ENCODE data around the gene MYL1.

The MYL1 gene

GRCh38 chr2:210315015-210315788, at the start of gene MYL1:
MYL1 (minus strand) TSS chr2:210315174; CDS start chr2:210315042, 132 bp downstream.
- DNase-seq: no peak

GRCh38 chr2:210363876-210364275, 48.9 kb upstream of the MYL1 start:
- no peak for DNase-seq

GRCh38 chr2:210363261-210363660, 48.3 kb upstream of the MYL1 start:
- no peak for DNase-seq

GRCh38 chr2:210360412-210360811, 45.4 kb upstream of the MYL1 start:
- DNase-seq: no peak

- no peak for DNase-seq
Observed at GRCh38 chr2:210356944-210357343, 42.0 kb upstream of the MYL1 start.

GRCh38 chr2:210337159-210337558, 22.2 kb upstream of the MYL1 start:
- DNase-seq: no peak

- no peak for DNase-seq
Observed at GRCh38 chr2:210324906-210325305, 9.9 kb upstream of the MYL1 start.

GRCh38 chr2:210324458-210324857, 9.5 kb upstream of the MYL1 start:
- peak; percentile 49 for DNase-seq

GRCh38 chr2:210323003-210323402, 8.0 kb upstream of the MYL1 start:
- no peak for DNase-seq

GRCh38 chr2:210318891-210319290, 3.9 kb upstream of the MYL1 start:
- DNase-seq: no peak

GRCh38 chr2:210318486-210318885, 3.5 kb upstream of the MYL1 start:
- DNase-seq: no peak

- no peak for DNase-seq
Observed at GRCh38 chr2:210310550-210310949, 4.4 kb downstream of the MYL1 start.

GRCh38 chr2:210309548-210310233, 5.3 kb downstream of the MYL1 start:
- no peak for DNase-seq

- peak; percentile 39 for DNase-seq
Observed at GRCh38 chr2:210303498-210303897, 11.5 kb downstream of the MYL1 start.

- DNase-seq: no peak
Observed at GRCh38 chr2:210302326-210302725, 12.6 kb downstream of the MYL1 start.

- no peak for DNase-seq
Observed at GRCh38 chr2:210299866-210300373, 15.1 kb downstream of the MYL1 start.

- DNase-seq: no peak
Observed at GRCh38 chr2:210288408-210288807, 26.6 kb downstream of the MYL1 start.

GRCh38 chr2:210287301-210287700, 27.7 kb downstream of the MYL1 start:
- DNase-seq: no peak

- DNase-seq: no peak
Observed at GRCh38 chr2:210286123-210286680, 28.8 kb downstream of the MYL1 start.

- no peak for DNase-seq
Observed at GRCh38 chr2:210277133-210277532, 37.8 kb downstream of the MYL1 start.

GRCh38 chr2:210271300-210271699, 43.7 kb downstream of the MYL1 start:
- no peak for DNase-seq

GRCh38 chr2:210269148-210269547, 45.8 kb downstream of the MYL1 start:
- DNase-seq: no peak

- DNase-seq: no peak
Observed at GRCh38 chr2:210268281-210268680, 46.7 kb downstream of the MYL1 start.

GRCh38 chr2:210267698-210268097, 47.3 kb downstream of the MYL1 start:
- DNase-seq: no peak
